Measurements from ENCODE around the gene GGT6. TPM values are rescaled to one million over a fixed set of nuclear protein-coding genes. Genes with fewer than 3 reads are reported as not detected.

The GGT6 gene
- total RNA-seq, 4 donors from 2014 or later = 214 to 308 (median 283) TPM

DNA sequence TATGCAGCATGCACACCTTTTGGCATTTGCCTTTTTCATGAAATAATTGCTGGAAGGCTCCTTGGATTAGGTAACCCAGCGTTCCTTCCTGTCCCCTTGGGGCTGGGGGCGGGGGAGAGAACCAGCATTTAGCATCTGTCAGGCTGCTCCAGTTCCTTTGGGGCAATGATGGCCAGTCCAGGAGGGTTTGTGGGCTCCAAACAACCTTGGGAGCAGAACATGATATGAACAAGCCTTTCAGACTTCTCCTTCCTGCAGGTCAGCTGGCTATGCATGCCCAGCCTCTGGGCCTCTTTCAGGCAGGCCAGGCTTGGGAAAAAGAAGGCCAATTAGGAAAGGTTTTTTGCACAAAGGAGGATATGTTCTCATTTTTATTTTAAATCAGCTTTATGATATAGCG lies 22.8 kb upstream of the GGT6 start:
- no peak for DNase-seq
- intact Hi-C loops (cut with DNase I; ENCODE audit: low total_unique reads) (no loop called here), in situ Hi-C loops (cut with MboI; ENCODE audit: low pct_ligation_motif_present in 1 of 4, low pct_unique_long_range_greater_than_20kb in 1 of 4, low sequenced_read_pairs in 3 of 4) (no loop called here)
- Histone ChIP-seq H3K36me3 (no peaks in the 10 kb centered on the region), H3K9me3 (no peaks in the 10 kb centered on the region), H3K4me1 (peaks cover 0 to 16% (median 12%) of the 10 kb centered on the region in 4 donors), H3K4me3 (no peak overlapping the region), H3K27me3 (peaks cover 46% of the 10 kb centered on the region), H3K27ac (no peak overlapping the region)
- WGBS, 2 donors (ENCODE audit: low coverage in 1 of 2) = 78 to 88% methylated on average over 1 to 3 of the region's 3 CpGs
- TF ChIP-seq POLR2AphosphoS5 (IDR thresholded peaks at IDR 0.05) (no peak), POLR2A (IDR thresholded peaks at IDR 0.05) (no peak), EP300 (IDR thresholded peaks at IDR 0.05; ENCODE audit: low read depth) (no peak)
- TF ChIP-seq, protein P1, sequence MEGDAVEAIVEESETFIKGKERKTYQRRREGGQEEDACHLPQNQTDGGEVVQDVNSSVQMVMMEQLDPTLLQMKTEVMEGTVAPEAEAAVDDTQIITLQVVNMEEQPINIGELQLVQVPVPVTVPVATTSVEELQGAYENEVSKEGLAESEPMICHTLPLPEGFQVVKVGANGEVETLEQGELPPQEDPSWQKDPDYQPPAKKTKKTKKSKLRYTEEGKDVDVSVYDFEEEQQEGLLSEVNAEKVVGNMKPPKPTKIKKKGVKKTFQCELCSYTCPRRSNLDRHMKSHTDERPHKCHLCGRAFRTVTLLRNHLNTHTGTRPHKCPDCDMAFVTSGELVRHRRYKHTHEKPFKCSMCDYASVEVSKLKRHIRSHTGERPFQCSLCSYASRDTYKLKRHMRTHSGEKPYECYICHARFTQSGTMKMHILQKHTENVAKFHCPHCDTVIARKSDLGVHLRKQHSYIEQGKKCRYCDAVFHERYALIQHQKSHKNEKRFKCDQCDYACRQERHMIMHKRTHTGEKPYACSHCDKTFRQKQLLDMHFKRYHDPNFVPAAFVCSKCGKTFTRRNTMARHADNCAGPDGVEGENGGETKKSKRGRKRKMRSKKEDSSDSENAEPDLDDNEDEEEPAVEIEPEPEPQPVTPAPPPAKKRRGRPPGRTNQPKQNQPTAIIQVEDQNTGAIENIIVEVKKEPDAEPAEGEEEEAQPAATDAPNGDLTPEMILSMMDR (IDR thresholded peaks at IDR 0.05) = no peak

DNA sequence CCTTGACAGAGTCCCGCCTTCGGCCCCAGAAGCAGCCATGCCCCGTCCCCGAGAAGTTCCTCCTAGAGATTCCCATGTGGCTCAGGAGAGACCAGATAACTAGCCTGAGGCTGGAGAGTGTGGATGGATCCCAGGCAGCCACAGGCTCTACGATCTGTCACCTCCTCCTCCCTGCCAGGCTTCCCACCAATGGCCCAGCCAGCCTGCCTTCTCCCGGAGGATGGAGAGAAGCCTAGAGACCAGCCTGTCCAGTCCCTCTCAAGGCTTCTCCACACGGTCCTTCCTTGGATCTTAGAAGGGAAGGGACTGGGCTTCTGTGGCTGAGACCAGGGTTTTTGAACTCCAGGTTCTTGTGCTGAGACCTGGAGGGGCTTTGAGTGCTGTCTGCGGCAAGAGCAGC lies 22.3 kb upstream of the GGT6 start:
- no peaks in the 10 kb centered on the region for H3K9me3 ChIP-seq
- H3K27me3 ChIP-seq = peaks cover 46% of the 10 kb centered on the region
- no peak overlapping the region for H3K4me3 ChIP-seq
- no peak for DNase-seq
- 81% methylated on average over 8 of the region's 8 CpGs; no CpG with 5 or more reads in 1 of the 2 donors for WGBS, 2 donors (ENCODE audit: low coverage in 1 of 2)
- peaks cover 0 to 16% (median 12%) of the 10 kb centered on the region in 4 donors for H3K4me1 ChIP-seq
- no peak for TF ChIP-seq POLR2A (IDR thresholded peaks at IDR 0.05)
- TF ChIP-seq POLR2AphosphoS5 (IDR thresholded peaks at IDR 0.05) = no peak
- no peak for TF ChIP-seq EP300 (IDR thresholded peaks at IDR 0.05; ENCODE audit: low read depth)
- TF ChIP-seq, protein P1 (IDR thresholded peaks at IDR 0.05) = no peak
- no peaks in the 10 kb centered on the region for H3K36me3 ChIP-seq
- H3K27ac ChIP-seq = no peak overlapping the region
- intact Hi-C loops (cut with DNase I; ENCODE audit: low total_unique reads) = no loop called here
- in situ Hi-C loops (cut with MboI; ENCODE audit: low pct_ligation_motif_present in 1 of 4, low pct_unique_long_range_greater_than_20kb in 1 of 4, low sequenced_read_pairs in 3 of 4) = no loop called here

- 70% methylated on average over 7 of the region's 7 CpGs; no CpG with 5 or more reads in 1 of the 2 donors for WGBS, 2 donors (ENCODE audit: low coverage in 1 of 2)
- DNase-seq = no peak
These were observed 21.7 kb upstream of the GGT6 start for GRCh38 chr17:4582101-4582501.

DNA sequence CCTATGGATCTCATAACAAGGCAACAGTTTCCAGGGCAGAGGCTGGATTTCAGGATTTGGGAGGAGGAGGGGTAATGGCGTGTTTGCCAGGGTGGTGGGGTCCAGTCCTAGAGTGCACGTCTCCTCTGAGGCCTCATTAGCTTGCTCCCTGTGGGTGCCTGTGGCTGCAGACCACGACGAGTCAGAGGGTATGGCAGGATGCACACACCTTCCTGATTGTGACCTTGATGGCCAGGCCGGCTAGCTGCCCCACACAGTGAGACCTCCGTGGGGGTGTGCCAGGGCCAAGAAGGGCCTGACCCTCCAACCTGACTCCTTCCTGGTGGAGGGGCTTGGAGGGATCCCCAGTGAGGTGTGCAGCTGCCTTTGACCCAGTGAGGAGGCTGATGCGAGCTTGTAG lies 19.9 kb upstream of the GGT6 start:
- intact Hi-C loops (cut with DNase I; ENCODE audit: low total_unique reads) = no loop called here

More at GRCh38 chr17:4582101-4582501, 21.7 kb upstream of the GGT6 start:
- no peaks in the 10 kb centered on the region for H3K36me3 ChIP-seq
- peaks cover 0 to 16% (median 12%) of the 10 kb centered on the region in 4 donors for H3K4me1 ChIP-seq
- H3K4me3 ChIP-seq = no peak overlapping the region
- in situ Hi-C loops (cut with MboI; ENCODE audit: low pct_ligation_motif_present in 1 of 4, low pct_unique_long_range_greater_than_20kb in 1 of 4, low sequenced_read_pairs in 3 of 4) (no loop called here), intact Hi-C loops (cut with DNase I; ENCODE audit: low total_unique reads) (no loop called here)
- no peaks in the 10 kb centered on the region for H3K9me3 ChIP-seq
- no peak overlapping the region for H3K27ac ChIP-seq
- TF ChIP-seq POLR2A (IDR thresholded peaks at IDR 0.05) (no peak), EP300 (IDR thresholded peaks at IDR 0.05; ENCODE audit: low read depth) (no peak), POLR2AphosphoS5 (IDR thresholded peaks at IDR 0.05) (no peak)
- TF ChIP-seq, protein P1 (IDR thresholded peaks at IDR 0.05) = no peak
- H3K27me3 ChIP-seq = peaks cover 46% of the 10 kb centered on the region

More for the DNA sequence above, 19.9 kb upstream of the GGT6 start:
- TF ChIP-seq EP300 (IDR thresholded peaks at IDR 0.05; ENCODE audit: low read depth) (no peak), POLR2A (IDR thresholded peaks at IDR 0.05) (no peak), POLR2AphosphoS5 (IDR thresholded peaks at IDR 0.05) (no peak)
- TF ChIP-seq, protein P1 (IDR thresholded peaks at IDR 0.05) = no peak
- Histone ChIP-seq H3K4me1 (peaks cover 0 to 16% (median 12%) of the 10 kb centered on the region in 4 donors), H3K4me3 (no peak overlapping the region), H3K27me3 (peaks cover 39% of the 10 kb centered on the region), H3K36me3 (no peaks in the 10 kb centered on the region), H3K9me3 (no peaks in the 10 kb centered on the region), H3K27ac (no peak overlapping the region)
- no peak for DNase-seq
- WGBS, 2 donors (ENCODE audit: low coverage in 1 of 2) = 59% methylated on average over 6 of the region's 7 CpGs; no CpG with 5 or more reads in 1 of the 2 donors
- in situ Hi-C loops (cut with MboI; ENCODE audit: low pct_ligation_motif_present in 1 of 4, low pct_unique_long_range_greater_than_20kb in 1 of 4, low sequenced_read_pairs in 3 of 4) = no loop called here
